NCI-H526 (cell line): ENCODE measurements around the gene SIX5.
A peak's percentile ranks its signal among the peaks of the same experiment; 100 is the strongest.

Source experiments
- DNase-seq, 2 experiments: peaks; one replicate each; lab custom pipeline; 2025; lab: John Stamatoyannopoulos, UW

SIX5 gene

DNA sequence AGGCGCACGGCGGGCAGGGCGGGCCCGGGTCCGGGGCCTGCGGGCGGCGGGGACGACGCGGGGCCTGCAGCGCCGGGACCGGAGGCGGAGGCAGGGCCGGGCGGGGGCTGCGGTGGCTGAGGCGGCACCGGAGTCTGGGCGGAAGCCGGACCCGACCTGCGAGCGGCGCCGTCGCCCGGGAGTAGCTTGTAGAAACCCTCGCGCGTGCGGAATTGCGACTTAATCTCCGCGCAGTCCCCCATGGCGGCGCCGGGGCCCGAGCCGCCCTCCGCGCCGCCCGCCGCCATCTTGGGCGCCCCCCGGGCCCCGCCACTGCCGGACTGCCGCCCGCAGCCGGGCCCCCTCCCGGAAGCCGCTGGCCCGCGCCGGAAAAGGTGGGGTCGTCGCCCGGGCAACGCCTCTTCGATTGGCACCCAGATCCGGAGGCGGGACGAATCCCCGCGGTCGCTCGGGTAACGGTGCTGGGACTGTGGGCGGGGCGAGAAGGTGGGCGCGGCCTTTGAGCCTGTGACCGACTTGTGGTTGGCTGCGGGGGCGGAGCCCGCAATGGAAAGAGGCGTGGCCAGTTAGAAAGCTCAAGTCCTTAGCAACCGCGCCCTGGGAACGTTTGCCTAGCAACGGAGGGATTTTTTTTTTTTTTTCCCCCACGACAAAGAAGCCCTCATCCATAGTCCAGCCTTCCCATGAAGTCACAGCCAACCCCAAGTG is 23.6 kb upstream of the SIX5 start, which contains the start of gene DMWD:
Gene DMWD, minus strand, starts transcription at position 376 of the 708 bp plus-strand sequence. Its CDS starts 89 bp downstream, at position 287.
- peak; percentile 93 to 99 for DNase-seq

DNA sequence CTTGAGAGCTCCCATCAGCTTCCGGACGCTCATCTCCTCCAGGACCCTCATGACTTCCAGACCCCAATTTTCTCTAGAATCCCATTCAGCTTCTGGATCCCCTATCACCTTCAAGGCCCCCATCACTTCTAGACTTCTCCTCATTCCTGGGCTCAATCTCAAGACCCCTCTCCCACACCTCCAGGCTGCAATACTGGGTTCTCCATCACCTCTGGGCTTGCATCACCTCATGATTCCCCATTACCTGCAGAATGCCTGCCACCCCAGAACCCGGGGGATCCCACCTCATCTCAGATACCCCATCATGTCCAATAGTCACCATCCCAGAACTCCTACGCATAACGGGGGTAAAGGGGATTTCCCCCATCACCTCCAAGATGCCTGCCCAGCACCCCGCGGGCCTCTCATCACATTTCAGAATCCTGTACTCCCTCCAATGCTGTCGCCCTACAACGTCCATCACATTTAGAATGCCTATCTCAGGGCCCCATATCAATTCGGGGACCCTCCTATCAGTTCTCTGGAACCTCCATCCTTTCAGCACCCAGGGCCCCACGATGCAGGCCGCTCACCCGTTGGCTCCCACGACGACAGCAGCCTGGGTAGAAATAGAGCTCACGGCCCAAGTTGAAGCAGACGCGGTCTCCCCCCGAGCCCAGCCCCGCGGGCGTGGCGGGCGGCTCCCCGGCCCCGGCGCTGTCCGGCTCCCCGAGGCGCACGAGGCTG is 22.9 kb upstream of the SIX5 start:
- DNase-seq = no peak

DNA sequence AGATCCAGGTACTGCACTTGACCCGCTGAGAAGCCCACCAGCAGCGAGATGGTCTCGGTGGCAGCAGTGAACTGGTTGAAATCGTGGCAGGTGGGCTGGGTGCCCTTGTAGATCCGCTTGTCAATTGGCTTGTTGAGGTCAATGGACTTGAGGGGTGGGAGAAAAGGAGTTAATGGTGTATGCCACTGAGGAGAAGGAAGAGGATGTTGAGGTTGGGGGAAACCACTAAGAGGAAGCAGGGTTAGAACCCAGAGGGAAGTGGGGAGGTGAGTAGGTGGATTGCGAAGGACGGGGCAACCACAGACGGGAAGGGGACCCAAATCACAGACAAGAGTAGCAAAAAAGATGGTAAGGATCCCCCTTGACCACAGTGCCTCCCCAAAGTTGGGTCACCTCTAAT is 21.9 kb upstream of the SIX5 start:
- DNase-seq = no peak

DNA sequence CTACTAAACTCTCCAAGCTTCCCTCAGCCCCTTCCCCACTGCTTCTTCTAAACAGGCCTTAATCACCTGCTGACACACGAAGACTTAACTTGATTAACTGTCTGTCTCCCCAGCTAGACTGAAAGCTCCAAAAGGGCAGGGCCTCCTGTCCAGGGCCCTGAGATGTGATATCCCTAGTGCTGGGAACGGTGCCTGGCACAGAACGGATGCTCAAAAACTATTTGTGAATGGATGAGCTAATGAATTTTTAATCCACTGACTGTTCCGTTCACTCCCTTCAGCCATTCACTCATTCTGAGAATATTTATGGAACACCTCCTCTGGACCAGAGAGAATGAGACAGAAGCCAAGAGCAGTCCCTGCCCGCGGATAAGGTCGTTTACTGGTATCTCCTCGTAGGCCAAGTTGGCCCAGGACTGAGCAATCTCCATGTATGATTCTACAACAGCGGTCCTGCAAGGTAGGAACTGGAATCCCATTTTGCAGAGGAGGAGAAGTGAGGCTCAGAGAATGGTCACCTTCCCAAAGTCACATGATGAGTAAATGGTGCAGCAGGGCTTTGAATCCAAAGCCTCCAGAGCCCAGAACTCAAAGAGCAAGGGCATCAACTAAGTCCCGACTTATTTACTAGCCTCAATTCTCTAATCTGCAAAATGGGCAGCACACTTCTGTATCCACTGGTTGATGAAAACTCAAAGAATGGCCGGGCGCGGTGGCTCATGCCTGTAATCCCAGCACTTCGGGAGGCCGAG is 20.2 kb upstream of the SIX5 start:
- no peak for DNase-seq

DNA sequence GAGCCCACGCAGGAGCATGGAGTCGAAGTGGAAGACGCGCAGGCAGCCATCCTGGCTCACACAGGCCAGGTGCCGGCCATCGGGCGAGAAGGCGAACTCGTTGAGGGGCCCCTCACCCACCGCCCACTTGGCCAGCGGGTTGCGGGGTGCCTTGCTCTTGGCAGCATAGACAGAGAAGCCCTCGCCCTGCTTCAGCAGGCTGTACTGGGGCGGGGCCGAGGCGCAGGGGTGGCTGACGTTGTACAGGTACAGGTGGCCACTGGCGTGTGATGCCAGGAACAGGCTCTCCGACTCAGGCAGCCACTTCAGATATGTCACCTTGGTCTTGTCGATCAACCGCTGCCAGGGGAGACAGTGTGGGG is 17.5 kb upstream of the SIX5 start:
- DNase-seq = no peak

DNA sequence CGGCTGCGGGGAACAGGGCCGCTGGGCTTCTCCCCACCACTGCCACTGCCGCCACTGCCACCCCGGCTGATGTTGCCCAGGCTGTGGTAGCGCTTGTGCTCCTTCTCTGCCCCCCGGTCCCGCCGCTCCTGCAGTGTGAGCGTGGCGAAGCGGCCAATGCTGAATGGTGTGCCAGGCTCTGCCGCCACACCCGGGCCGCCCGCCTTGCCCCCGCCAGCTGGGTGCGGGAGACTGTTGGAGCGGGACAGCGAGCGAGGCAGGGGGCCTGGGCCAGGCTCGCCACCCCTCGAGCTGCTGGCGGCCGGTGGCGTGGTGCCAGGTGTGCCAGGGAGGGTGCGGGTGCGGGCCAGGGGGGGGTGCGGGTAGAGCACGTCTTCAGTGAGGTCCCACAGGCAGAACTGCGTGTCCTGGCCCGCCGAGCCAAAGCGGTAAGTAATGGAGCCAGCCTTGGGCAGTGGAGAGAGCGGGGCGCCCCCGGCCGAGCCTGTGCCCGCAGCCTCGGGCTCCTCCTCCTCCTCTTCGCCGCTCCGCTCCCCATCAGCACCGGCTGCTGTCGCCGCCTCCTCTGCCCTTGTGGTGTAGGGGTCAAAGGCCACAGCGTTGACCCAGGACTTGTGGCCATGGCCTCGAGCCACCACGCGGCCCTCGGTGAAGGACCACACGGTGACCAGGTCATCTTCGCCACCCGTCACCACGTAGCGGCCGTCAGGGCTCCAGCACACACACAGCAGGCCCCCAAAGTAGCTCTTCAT is 16.9 kb upstream of the SIX5 start:
- no peak for DNase-seq

DNA sequence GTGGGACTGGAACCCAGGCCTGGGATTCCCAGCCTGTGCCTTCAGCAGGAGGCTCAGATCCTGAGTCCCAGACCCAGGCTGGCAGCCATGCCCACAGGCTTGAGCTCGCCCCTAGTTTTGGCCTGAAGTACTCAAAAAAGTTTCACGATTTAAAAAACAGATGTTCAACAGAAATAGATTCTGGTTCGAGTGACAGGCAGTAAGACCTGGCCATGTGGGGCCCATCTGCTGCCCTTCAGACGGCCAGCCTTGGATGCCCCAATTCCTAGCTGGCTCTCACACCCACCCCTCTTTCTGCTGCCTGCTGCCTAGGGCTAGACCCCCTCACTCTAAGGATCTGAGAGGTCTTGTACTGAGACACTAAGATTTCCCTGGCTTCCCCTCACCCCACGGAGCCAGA is 16.0 kb upstream of the SIX5 start:
- no peak for DNase-seq

DNA sequence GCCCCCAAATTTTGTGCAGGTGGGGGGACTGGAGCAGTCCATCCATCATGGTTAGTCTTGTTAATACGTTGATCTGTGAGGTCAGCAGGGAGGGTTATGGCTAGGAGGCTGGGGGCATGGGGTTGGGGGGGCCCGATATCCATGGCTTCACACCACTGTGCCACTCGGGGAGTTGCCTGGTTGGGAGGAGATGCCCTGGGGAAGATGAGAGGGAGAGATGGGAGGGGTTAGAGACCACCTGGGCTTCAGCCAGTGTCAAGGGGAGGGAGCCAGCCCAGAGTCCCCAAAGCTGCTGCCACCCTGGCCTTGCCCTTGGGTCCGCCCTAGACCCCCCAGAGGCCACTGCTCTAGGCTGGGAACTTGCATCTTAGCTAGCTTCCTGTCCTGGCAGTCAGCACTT is 15.0 kb upstream of the SIX5 start:
- no peak for DNase-seq

DNA sequence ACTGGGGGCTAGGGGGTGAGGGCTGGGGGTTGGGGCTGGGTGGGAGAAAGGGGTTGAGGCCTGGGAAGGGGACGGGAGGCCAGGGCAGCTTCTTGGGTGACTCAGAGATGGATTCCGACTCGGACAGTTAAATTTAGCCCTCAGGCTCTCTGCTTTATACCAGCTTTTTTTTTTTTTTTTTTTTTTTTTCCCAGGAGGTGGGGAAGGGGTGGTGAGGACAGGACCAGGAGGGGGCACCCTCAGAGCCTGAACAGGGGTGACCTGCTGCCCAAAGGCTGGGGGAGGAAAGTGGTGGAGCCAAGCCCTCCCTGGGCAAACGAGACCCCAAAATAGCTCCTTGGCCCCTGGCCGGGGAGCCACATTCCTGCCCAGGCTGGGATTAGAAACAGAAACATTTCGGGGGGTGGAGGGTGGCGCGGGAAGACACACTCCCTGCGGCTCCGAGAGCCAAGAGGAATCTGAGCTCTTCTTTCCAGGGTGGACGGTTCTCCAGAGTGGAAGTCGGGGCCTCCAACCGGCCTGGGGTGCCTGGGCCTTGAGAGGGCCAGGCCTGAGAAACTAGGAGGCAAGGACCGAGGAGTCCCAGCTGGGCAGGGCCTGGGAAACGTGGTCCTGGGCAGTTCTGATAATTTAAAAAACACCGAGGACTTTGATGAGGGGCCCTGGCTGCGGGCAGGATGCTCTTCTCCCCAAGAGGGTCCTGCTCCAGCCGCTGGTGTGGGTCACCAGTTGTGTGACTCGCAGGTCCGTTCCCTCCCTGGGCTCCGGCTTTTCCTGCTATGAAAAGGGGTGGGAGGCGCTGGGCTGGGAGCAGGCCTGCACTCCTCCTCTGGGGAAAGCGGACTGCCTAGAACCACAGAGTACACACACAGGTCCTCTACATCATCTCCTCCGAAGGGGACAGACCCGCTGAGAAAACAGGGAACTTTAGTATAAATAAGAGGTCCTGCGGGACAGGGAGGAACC is 14.1 kb upstream of the SIX5 start:
- DNase-seq = no peak

DNA sequence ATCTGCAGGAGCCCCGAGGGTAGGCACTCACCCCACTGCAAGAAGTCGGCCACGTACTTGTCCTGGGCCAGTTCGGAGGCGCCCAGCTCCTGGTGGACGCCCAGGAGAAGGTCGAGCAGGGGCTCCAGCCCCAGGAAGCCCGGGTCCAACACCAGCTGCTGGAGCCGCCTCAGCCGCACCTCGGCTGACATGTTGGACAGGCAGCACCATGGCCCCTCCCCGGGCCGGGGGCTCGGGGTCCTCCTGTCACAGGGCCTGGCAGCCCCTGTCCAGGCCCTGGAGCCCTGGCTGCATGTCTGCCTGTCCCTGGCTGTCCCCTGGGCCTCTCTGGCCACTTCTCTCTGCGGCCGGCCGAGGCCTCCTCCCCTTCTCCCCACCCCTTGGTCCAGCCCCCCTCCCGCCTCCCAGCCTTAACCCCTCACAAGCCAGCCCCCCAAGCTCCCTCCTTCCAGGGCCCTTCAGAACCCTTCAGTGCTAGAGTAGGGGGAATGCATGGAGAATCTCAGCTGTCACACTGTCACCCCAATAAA is 13.2 kb upstream of the SIX5 start, which contains the start of gene DMPK:
Gene DMPK, minus strand, starts transcription at position 329 of the 530 bp plus-strand sequence. Its CDS starts 138 bp downstream, at position 191.
- peak in 1 of 2 experiments; percentile 39 for DNase-seq

DNA sequence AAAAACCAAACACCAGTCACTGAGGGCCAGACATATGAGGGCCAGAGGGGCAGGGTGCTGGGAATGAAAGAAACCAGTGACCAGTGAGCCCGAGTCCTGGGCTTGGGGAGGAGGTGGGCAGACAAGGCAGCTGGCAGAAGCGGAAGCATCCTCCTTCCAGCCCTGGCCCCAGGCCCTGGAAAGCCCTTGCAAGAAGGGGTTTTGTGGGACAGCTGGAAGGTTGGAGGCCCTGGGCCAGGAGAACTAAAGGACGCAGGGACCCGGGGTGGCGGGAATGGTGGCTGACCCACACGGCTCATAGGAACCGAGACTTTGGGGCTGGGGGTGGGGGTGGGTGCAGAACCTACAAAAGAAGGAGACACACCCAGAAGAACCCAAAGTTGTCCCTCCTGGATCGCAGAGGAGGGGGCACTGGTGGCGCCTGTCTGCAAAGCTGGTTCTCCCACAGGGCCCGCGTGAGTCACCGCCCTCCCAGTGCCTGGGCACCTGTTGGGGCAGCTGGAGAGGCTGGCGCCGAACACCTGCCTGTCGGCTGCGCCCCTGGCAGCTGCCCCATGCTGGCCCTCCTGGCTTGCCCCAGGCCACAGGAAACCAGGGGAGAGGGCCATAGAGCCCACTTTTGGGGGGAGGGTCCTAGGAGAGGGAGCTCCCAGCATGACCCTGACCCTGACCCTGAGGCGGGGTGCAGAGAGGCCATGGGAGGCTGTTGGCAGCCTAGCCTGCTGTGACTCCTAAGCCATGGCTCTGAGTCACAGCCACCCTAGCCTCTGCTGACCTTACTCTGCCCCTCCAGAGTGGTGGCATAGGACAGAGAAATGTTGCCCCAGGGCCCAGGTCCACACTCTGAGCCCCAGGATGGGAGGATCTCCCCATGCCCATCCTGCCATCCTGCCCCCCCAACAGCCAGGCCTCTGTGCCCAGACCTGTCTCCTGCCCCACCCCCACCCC is 12.4 kb upstream of the SIX5 start:
- peak in 1 of 2 experiments; percentile 74 for DNase-seq

DNA sequence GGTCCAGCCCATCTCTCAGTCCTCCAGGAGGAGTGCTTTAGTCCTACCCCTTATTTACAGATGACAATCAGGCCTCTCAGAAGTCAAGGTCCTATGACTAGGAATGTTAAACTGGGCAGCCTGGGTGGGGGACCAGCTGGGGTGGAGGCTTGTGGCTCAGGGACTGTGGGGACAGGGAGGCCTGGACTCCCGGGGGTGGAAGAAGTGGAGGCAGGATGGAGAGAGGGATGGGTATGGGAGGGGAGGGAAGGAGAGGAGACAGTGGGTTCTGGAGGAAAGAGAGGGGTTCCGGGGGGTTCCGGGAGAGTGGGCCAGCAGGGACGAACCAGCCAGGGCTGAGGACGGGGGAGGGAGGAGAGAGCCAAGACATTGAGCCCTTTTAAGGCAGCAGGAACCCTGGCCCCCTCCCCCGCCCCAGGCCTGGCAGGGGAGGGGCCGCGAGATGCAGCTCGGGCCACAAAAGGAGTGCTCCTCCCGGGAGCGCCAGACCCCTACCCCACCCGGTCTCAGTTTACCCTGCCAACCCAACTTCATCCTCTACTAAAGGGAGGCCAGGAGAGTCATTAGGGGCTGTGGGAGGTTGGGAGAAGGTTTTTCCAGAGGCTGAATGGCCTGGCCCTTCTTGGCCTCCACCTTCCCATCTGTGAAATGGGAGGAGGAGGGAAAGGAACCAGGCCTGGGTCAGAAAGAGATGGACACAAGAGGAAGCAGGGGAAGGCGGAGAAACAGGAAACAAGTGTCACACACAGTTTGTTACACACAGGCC is 11.6 kb upstream of the SIX5 start:
- DNase-seq = no peak

DNA sequence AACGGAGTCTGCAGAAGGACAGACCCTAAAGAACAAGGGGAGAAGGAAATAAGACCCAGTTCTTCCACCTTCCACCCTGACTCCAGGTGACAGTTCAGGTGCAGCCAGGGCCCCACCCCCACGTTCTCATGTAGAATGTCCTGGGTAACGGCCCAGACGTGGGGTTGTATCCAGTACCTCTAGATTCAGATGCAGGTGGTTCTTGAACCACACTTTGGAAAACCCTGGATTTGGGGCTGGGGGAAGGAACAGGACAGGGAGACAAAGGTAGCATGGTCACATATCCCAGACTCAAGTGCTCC is 11.0 kb upstream of the SIX5 start:
- peak in 1 of 2 experiments; percentile 39 for DNase-seq

DNA sequence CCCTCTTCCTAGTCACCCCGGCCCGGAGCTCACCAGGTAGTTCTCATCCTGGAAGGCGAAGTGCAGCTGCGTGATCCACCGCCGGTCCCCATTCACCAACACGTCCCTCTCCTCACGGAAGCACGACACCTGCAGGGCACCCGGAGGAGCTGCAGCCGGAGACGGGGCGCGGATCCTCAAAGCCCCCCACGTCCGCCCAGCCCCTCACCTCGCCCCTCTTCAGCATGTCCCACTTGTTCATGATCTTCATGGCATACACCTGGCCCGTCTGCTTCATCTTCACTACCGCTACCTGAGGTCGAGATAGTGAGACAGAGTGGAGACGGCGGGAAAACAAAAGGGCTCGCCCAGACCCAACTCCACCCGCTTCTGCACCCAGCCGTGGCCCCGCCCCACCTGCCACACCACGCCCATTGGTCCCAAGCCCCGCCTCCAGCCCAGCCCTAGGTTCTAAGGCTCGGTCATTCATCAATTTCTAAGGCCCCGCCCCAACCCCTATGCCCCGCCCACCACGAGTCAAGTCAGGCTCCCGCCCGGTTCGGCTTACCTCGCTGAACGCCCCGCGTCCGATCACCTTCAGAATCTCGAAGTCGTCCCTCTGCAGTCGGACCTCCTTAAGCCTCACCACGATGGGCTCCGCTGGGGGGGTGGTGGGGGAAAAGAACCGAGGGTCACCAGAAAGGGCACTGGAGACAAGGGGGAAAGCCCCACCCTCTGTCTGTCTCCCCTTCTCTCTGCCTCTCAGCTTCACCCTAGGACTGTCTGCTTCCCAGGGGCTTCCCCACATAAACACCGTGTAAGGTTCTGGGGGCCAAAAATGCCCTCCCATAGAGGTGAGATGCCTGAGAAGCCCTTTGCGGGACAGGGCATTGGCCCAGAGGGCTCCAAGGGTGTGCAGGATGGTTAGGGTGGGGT is 10.4 kb upstream of the SIX5 start:
- peak; percentile 80 to 95 for DNase-seq

DNA sequence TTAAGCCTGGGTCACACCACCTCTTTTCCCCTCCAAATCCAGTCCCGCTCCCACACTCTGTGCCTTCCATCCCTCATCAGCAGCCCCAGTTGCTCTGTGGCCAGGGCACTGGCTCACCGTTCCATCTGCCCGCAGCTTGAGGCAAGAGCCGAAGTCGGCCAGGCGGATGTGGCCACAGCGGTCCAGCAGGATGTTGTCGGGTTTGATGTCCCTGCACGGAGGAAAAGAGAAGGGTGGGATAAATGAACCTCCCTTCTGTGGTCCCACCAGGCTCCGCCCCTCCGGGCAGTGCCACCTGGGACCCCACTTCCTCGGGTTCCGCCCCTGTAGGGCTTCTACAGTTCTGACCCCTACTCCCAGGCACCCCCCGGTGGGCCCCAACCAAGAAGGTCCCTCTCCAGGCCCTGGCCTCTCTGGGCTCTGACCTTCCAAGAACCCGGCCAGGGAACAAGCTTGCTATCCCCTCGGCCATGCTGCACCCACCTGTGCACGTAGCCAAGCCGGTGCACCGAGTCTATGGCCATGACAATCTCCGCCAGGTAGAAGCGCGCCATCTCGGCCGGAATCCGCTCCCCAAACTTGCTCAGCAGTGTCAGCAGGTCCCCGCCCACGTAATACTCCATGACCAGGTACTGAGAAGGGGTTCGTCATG is 9.1 kb upstream of the SIX5 start:
- no peak for DNase-seq

DNA sequence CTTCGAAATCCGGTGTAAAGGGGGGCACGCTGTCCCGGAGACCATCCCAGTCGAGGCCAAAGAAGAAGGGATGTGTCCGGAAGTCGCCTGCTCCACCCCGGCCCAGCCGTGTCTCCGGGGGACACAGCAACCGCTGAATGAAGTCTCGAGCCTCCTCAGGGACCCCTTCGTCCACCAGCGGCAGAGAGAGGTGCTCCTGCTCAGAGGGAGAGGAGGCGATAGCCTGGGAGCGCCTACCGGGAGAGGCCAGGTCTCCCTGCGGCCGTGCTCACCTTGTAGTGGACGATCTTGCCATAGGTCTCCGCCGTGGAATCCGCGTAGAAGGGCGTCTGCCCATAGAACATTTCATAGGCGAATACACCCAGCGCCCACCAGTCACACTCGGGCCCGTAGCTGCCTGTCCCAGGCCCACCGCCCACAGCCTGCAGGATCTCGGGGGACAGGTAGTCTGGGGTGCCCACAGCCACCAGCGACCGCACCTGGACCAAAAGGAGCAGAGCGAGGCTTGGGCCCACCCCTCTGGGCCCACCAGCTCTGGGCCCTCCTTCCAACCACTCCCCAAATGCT is 8.4 kb upstream of the SIX5 start:
- no peak for DNase-seq

DNA sequence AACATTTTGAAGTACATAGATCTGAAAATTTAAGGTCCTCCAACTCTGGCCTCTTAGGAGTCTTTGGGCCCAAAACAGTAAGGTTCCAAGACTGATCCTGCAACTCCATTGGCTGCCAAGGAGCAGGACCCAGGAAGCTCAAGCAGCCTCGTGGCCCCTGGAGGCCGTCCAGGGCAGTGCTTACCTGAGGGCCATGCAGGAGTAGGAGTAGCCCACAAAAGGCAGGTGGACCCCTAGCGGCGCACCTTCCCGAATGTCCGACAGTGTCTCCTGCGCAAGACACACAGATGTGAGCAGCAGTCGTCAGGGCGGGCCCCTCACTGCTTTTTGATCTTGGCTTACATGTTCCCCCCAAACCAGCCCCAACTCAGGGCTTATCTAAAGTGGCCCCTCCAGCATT is 5.7 kb upstream of the SIX5 start:
- no peak for DNase-seq
